HepG2 (cell line): ENCODE measurements around the gene SZRD1. TPM values are rescaled to one million over a fixed set of nuclear protein-coding genes. Genes with fewer than 3 reads are reported as not detected.

Experiments used
- CC2D1A ChIP-seq: sonication (generic); formaldehyde crosslinking; IDR thresholded peaks from 2 replicates; pipeline ENCODE4 v1.8.1; 2023; ENCODE audit warnings: mild to moderate bottlenecking, missing genetic modification reagents
- MIER2 ChIP-seq: IDR thresholded peaks from 2 replicates; pipeline ENCODE4 v1.6.1; 2016; ENCODE audit warnings: missing biosample characterization, missing genetic modification reagents
- PAF1 ChIP-seq: IDR thresholded peaks from 2 replicates; pipeline ENCODE4 v1.6.1; 2016; ENCODE audit warnings: missing genetic modification reagents, missing compliant biosample characterization
- PPARG ChIP-seq: conservative IDR thresholded peaks from 2 replicates; pipeline ENCODE4 v1.6.1; 2016; ENCODE audit warnings: missing biosample characterization, missing genetic modification reagents
- RBM39 ChIP-seq: fragments of 200-400 bp; formaldehyde crosslinking; IDR thresholded peaks from one replicate; pipeline ENCODE4 v1.6.1; 2018; ENCODE audit warnings: antibody characterized with exemption, mild to moderate bottlenecking, low read depth, low read length; ENCODE audit not compliant: poor library complexity, severe bottlenecking
- SIN3B ChIP-seq: fragments of 150-350 bp; IDR thresholded peaks from 2 replicates; pipeline ENCODE4 v1.6.1; 2014; ENCODE audit warnings: low read length
- SNAI1 ChIP-seq: sonication (generic); formaldehyde crosslinking; IDR thresholded peaks from 2 replicates; pipeline ENCODE4 v1.5.0; 2020; ENCODE audit warnings: mild to moderate bottlenecking, missing genetic modification reagents, borderline replicate concordance
- SOX13 ChIP-seq, 3 experiments: fragments of 450-650 bp in 1 of 3; sonication (generic) in 1 of 3; formaldehyde crosslinking in 1 of 3; IDR thresholded peaks in 2 of 3; conservative IDR thresholded peaks in 1 of 3; 2 replicates each; pipeline versions ENCODE4 v1.5.0 to v1.6.1; 2016 to 2020; ENCODE audit warnings: antibody characterized with exemption in 1 of 3, mild to moderate bottlenecking in 1 of 3, missing compliant biosample characterization in 1 of 3, missing genetic modification reagents in 1 of 3, moderate library complexity in 1 of 3
- ZFP82 ChIP-seq: sonication (generic); formaldehyde crosslinking; IDR thresholded peaks from 2 replicates; pipeline ENCODE4 v1.5.1; 2020; ENCODE audit warnings: mild to moderate bottlenecking, missing genetic modification reagents, borderline replicate concordance
- ZMAT5 ChIP-seq: sonication (generic); formaldehyde crosslinking; IDR thresholded peaks from 2 replicates; pipeline ENCODE4 v1.5.0; 2020; ENCODE audit warnings: mild to moderate bottlenecking, low read depth, missing genetic modification reagents, borderline replicate concordance
- ZNF382 ChIP-seq: sonication (generic); formaldehyde crosslinking; IDR thresholded peaks from 2 replicates; pipeline ENCODE4 v1.5.0; 2020; ENCODE audit warnings: missing genetic modification reagents, mild to moderate bottlenecking, borderline replicate concordance
- ZNF639 ChIP-seq: conservative IDR thresholded peaks from 2 replicates; pipeline ENCODE4 v1.6.1; 2018; ENCODE audit warnings: missing genetic modification reagents
- ZNF672 ChIP-seq: sonication (generic); formaldehyde crosslinking; IDR thresholded peaks from 2 replicates; pipeline ENCODE4 v1.8.1; 2022; ENCODE audit warnings: missing genetic modification reagents
- ZNF891 ChIP-seq: sonication (generic); formaldehyde crosslinking; IDR thresholded peaks from 2 replicates; pipeline ENCODE4 v1.5.0; 2020; ENCODE audit warnings: mild to moderate bottlenecking, missing genetic modification reagents
- polyA plus RNA-seq, 8 experiments: library from polyadenylated mRNA; depleted of rRNA in 3 of 8; stranded (reverse) in 7 of 8; unstranded in 1 of 8; fragments of >200 nt; fragmentation: Illumina TruSeq in 4 of 8; extraction: Trizol in 4 of 8; gene quantifications; 2 replicates each; pipeline versions ENCODE4 v1.2.1 to v1.2.3, GENCODE V29; 2011 to 2016; ENCODE audit warnings: low read depth in 4 of 8, missing spikeins in 1 of 8, mixed read lengths in 1 of 8; ENCODE audit not compliant: insufficient read depth in 1 of 8
- total RNA-seq, 5 experiments: library from RNA; depleted of rRNA; stranded (reverse); fragments of >200 nt; fragmentation: Illumina TruSeq; extraction: Trizol; gene quantifications; 2 replicates each; pipeline ENCODE4 v1.2.3, GENCODE V29; 2016; ENCODE audit warnings: low read depth in 1 of 5
- TF ChIP-seq, protein P1 (sequence below): sonication (generic); formaldehyde crosslinking; IDR thresholded peaks from 2 replicates; pipeline ENCODE4 v1.4.0; 2020; ENCODE audit warnings: mild to moderate bottlenecking, missing genetic modification reagents, borderline replicate concordance
- TF ChIP-seq, protein P2 (sequence below): sonication (generic); formaldehyde crosslinking; IDR thresholded peaks from 2 replicates; pipeline ENCODE4 v1.5.0; 2020; ENCODE audit warnings: missing genetic modification reagents, mild to moderate bottlenecking, borderline replicate concordance
- TF ChIP-seq, protein P3 (sequence below): IDR thresholded peaks from 2 replicates; pipeline ENCODE4 v1.6.1; 2018; ENCODE audit warnings: missing genetic modification reagents

SZRD1 gene
- total and polyA plus RNA-seq, 2 of the 13 experiments (the other 11 are each of a cell fraction or from before 2014, with no cell fraction given) = 28.5 to 41.4 TPM

GRCh38 chr1:16367258-16367967 is 371 bp downstream of the SZRD1 start (continued):
- TF ChIP-seq ZNF639 (CRISPR knock-in tag) (0 out of 2 replicates have a peak, but pooled peaks have one; percentile 17), SNAI1 (peak; percentile 38; the same call in 1 of the 2 replicates), ZNF891 (CRISPR knock-in tag) (peak; percentile 87), SIN3B (peak; percentile 58; the same call in 1 of the 2 replicates), ZNF672 (no peak), ZFP82 (0 out of 2 replicates have a peak, but pooled peaks have one; percentile 36), CC2D1A (no peak), PPARG (0 out of 2 replicates have a peak, but pooled peaks have one; percentile 12), MIER2 (CRISPR knock-in tag) (no peak), ZMAT5 (CRISPR knock-in tag) (no peak), ZNF382 (CRISPR knock-in tag) (no peak), SOX13 (IDR thresholded peaks at IDR 0.05) (no peak), SOX13 (CRISPR knock-in tag; conservative IDR thresholded peaks at IDR 0.05 in 1 of 2, IDR thresholded peaks at IDR 0.05 in 1 of 2) (peak in 1 of 2 experiments; percentile 18; a peak in 2 of 4 replicates), RBM39 (peak; percentile 68), PAF1 (no peak)
- TF ChIP-seq, protein P1, sequence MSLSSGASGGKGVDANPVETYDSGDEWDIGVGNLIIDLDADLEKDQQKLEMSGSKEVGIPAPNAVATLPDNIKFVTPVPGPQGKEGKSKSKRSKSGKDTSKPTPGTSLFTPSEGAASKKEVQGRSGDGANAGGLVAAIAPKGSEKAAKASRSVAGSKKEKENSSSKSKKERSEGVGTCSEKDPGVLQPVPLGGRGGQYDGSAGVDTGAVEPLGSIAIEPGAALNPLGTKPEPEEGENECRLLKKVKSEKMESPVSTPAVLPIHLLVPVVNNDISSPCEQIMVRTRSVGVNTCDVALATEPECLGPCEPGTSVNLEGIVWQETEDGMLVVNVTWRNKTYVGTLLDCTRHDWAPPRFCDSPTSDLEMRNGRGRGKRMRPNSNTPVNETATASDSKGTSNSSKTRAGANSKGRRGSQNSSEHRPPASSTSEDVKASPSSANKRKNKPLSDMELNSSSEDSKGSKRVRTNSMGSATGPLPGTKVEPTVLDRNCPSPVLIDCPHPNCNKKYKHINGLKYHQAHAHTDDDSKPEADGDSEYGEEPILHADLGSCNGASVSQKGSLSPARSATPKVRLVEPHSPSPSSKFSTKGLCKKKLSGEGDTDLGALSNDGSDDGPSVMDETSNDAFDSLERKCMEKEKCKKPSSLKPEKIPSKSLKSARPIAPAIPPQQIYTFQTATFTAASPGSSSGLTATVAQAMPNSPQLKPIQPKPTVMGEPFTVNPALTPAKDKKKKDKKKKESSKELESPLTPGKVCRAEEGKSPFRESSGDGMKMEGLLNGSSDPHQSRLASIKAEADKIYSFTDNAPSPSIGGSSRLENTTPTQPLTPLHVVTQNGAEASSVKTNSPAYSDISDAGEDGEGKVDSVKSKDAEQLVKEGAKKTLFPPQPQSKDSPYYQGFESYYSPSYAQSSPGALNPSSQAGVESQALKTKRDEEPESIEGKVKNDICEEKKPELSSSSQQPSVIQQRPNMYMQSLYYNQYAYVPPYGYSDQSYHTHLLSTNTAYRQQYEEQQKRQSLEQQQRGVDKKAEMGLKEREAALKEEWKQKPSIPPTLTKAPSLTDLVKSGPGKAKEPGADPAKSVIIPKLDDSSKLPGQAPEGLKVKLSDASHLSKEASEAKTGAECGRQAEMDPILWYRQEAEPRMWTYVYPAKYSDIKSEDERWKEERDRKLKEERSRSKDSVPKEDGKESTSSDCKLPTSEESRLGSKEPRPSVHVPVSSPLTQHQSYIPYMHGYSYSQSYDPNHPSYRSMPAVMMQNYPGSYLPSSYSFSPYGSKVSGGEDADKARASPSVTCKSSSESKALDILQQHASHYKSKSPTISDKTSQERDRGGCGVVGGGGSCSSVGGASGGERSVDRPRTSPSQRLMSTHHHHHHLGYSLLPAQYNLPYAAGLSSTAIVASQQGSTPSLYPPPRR (CRISPR knock-in tag) = no peak
- TF ChIP-seq, protein P2, sequence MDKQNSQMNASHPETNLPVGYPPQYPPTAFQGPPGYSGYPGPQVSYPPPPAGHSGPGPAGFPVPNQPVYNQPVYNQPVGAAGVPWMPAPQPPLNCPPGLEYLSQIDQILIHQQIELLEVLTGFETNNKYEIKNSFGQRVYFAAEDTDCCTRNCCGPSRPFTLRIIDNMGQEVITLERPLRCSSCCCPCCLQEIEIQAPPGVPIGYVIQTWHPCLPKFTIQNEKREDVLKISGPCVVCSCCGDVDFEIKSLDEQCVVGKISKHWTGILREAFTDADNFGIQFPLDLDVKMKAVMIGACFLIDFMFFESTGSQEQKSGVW (CRISPR knock-in tag) = no peak
- TF ChIP-seq, protein P3, sequence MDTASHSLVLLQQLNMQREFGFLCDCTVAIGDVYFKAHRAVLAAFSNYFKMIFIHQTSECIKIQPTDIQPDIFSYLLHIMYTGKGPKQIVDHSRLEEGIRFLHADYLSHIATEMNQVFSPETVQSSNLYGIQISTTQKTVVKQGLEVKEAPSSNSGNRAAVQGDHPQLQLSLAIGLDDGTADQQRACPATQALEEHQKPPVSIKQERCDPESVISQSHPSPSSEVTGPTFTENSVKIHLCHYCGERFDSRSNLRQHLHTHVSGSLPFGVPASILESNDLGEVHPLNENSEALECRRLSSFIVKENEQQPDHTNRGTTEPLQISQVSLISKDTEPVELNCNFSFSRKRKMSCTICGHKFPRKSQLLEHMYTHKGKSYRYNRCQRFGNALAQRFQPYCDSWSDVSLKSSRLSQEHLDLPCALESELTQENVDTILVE = peak; percentile 59; the same call in 1 of the 2 replicates
